NCI-H748 (cell line): ENCODE results near the gene CAMTA1.
A peak's percentile ranks its signal among the peaks of the same experiment; 100 is the strongest.

Experiments used
- DNase-seq: peaks from one replicate; lab custom pipeline; 2025; ENCODE audit not compliant: unreplicated experiment; lab: John Stamatoyannopoulos, UW

CAMTA1 gene

GRCh38 chr1:6923012-6923411 is 137.8 kb downstream of the CAMTA1 start:
- no peak for DNase-seq

GRCh38 chr1:6923416-6923815 is 138.2 kb downstream of the CAMTA1 start:
- DNase-seq = no peak

GRCh38 chr1:6923955-6924881 is 139.0 kb downstream of the CAMTA1 start:
- peak; percentile 1 for DNase-seq

GRCh38 chr1:6924891-6925290 is 139.6 kb downstream of the CAMTA1 start:
- DNase-seq = no peak

GRCh38 chr1:6927626-6928025 is 142.4 kb downstream of the CAMTA1 start:
- no peak for DNase-seq

GRCh38 chr1:6928106-6928885 is 143.0 kb downstream of the CAMTA1 start:
- DNase-seq = no peak

- no peak for DNase-seq
Observed at GRCh38 chr1:6930732-6931300, 145.6 kb downstream of the CAMTA1 start.

- no peak for DNase-seq
Observed at GRCh38 chr1:6935361-6935883, 150.2 kb downstream of the CAMTA1 start.

GRCh38 chr1:6935911-6936690 is 150.8 kb downstream of the CAMTA1 start:
- no peak for DNase-seq

GRCh38 chr1:6937048-6937447 is 151.8 kb downstream of the CAMTA1 start:
- DNase-seq = no peak

GRCh38 chr1:6939363-6939762 is 154.1 kb downstream of the CAMTA1 start:
- no peak for DNase-seq

GRCh38 chr1:6941786-6942185 is 156.5 kb downstream of the CAMTA1 start:
- no peak for DNase-seq

GRCh38 chr1:6942990-6943389 is 157.7 kb downstream of the CAMTA1 start:
- DNase-seq = no peak

GRCh38 chr1:6944434-6944833 is 159.2 kb downstream of the CAMTA1 start:
- no peak for DNase-seq

- DNase-seq = no peak
Observed at GRCh38 chr1:6947952-6948351, 162.7 kb downstream of the CAMTA1 start.

- no peak for DNase-seq
Observed at GRCh38 chr1:6948416-6948815, 163.2 kb downstream of the CAMTA1 start.

- no peak for DNase-seq
Observed at GRCh38 chr1:6948861-6949260, 163.6 kb downstream of the CAMTA1 start.

GRCh38 chr1:6950001-6950765 is 164.9 kb downstream of the CAMTA1 start:
- DNase-seq = no peak

- no peak for DNase-seq
Observed at GRCh38 chr1:6951536-6951935, 166.3 kb downstream of the CAMTA1 start.

- no peak for DNase-seq
Observed at GRCh38 chr1:6953216-6953615, 168.0 kb downstream of the CAMTA1 start.
